M059J (cell line): ENCODE data around the gene DTX3. TPM values are rescaled to one million over a fixed set of nuclear protein-coding genes. Genes with fewer than 3 reads are reported as not detected.
"Not testable (repeated sequence)": the region's sequence is repeated elsewhere in the genome, so short reads cannot be mapped to it uniquely, and the experiment has no call there.

Source experiments
- DNase-seq: peaks from one replicate; pipeline ENCODE4 v3.0.0-alpha.2; 2012; ENCODE audit warnings: low read depth
- total RNA-seq: library from RNA; depleted of rRNA; stranded (reverse); fragments of >200 nt; shearing (Covaris generic); gene quantifications from 2 replicates; pipeline ENCODE4 v1.2.3, GENCODE V29; 2014; rRNA removed

DTX3 gene, protein sequence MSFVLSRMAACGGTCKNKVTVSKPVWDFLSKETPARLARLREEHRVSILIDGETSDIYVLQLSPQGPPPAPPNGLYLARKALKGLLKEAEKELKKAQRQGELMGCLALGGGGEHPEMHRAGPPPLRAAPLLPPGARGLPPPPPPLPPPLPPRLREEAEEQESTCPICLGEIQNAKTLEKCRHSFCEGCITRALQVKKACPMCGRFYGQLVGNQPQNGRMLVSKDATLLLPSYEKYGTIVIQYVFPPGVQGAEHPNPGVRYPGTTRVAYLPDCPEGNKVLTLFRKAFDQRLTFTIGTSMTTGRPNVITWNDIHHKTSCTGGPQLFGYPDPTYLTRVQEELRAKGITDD
- total RNA-seq = 20.1 and 21.4 TPM in 2 replicates

DNA sequence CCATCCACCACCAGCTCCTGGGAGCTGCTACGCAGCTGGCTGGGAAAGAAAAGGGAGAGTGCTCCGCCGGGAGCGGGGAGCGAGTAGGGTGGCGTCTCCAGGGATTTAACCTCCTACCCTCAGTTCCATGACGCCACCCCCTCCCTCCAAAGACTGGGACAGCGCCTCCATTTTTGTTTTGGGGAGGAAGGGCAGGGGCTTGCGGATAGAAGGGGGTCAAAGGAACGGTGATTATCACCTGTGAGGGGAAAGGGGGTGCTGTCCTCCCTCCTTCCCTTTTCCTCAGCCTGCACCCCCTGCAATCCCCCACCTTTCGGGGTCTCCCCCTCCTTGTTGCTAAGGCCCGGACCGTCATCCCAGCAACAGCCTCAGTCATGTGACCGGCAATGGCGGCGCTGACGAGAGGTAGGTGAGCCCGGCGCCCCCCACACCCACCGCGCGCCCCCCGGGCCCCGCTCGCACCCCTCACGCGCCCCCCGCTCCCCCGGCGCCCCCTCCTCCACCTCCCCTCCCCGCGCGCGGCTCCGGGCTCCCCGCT is at the start of gene DTX3:
TSS of gene DTX3 (plus strand) at position 371 of the 538 bp plus-strand sequence. CDS start 1,694 bp downstream, outside the sequence.
- peak; percentile 46 for DNase-seq

GRCh38 chr12:57554897-57555296 is 49.7 kb upstream of the DTX3 start:
- no peak for DNase-seq

DNA sequence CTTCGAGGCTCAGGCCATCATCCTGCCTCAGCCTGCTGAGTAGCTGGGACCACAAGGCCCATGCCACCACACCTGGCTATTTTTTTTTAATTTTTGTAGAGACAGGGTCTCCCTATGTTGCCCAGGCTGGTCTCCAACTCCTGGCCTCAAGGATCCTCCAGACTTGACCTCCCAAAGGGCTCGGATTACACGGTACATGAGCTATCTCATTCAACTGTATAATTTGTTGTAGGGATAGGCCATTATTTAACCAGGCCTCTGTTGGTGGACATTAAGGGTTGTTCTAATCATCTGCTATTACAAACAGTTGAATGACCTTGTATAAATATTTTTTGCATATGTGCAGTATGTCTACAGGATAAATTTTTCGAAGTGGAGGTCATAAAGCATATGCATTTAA is 45.8 kb upstream of the DTX3 start:
- no peak for DNase-seq

- DNase-seq = no peak
Observed at GRCh38 chr12:57560516-57560915, 44.1 kb upstream of the DTX3 start.

DNA sequence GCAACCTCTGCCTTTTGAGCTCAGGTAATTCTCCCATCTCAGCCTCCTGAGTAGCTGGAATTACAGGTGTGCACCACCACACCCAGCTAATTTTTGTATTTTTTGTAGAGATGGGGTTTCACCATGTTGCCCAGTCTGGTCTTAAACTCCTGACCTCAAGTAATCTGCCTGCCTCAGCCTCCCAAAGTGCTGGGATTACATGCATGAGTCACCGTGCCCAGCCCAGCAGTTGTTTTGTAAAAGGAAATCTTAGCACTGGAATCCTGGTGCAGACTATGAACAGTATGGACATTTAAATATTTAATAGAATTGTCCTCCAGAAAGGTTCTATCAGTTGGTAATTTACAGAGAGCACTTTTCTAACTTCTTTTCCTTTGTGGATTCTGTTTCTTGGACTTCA is 43.5 kb upstream of the DTX3 start:
- peak; percentile 26 for DNase-seq

- no peak for DNase-seq
Observed at GRCh38 chr12:57563358-57563757, 41.3 kb upstream of the DTX3 start.

- no peak for DNase-seq
Observed at GRCh38 chr12:57564178-57564740, 40.4 kb upstream of the DTX3 start.

DNA sequence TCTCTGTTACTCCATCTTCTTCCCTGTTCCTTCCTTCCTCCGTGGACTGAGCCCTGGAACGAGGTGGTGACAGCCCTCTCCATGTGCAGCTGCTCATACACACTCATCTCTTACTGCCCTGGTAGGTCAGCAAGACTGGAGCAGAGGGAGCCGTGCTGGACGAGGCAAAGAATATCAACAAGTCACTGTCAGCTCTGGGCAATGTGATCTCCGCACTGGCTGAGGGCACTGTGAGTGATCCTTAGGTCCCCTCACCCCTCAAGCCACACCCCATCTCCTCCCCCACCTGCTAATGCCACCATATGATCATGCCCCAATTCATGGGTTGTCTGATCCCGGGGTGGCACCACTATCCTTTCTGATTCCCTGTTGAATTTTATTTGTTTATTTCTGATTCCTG is 35.8 kb upstream of the DTX3 start:
- no peak for DNase-seq

DNA sequence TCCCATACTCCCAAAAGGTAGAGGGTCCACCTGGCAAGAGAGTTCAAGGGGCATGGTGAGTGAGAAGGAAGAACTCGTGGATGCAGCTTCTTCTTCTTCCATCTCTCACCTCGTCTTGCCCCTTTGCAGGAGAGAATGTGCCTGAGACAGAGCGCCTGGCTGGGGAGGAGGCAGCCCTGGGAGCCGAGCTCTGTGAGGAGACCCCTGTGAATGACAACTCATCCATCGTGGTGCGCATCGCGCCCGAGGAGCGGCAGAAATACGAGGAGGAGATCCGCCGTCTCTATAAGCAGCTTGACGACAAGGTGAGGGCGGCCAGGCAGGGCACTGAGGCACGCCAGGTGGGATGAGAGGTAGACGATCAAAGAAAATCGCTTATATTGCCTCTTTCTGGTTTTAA is 34.8 kb upstream of the DTX3 start:
- DNase-seq = no peak

- DNase-seq = not testable (repeated sequence)
Observed at GRCh38 chr12:57570438-57570837, 34.2 kb upstream of the DTX3 start.

GRCh38 chr12:57571926-57572762 is 32.5 kb upstream of the DTX3 start:
- no peak for DNase-seq

DNA sequence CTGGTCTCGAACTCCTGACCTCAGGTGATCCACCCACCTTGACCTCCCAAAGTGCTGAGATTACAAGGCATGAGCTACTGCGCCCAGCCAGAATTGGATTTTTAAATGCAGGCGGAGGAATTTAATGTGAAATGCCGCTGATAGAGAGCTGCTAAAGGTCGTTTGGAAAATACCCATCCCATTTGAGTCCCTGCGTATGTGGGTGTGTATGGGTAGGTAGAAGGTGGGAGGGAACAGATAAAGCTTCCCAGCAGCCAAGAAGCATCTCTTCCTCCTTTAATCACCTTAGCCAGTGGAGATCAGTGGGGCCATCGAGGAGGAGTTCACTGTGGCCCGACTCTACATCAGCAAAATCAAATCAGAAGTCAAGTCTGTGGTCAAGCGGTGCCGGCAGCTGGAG is 29.8 kb upstream of the DTX3 start:
- no peak for DNase-seq

DNA sequence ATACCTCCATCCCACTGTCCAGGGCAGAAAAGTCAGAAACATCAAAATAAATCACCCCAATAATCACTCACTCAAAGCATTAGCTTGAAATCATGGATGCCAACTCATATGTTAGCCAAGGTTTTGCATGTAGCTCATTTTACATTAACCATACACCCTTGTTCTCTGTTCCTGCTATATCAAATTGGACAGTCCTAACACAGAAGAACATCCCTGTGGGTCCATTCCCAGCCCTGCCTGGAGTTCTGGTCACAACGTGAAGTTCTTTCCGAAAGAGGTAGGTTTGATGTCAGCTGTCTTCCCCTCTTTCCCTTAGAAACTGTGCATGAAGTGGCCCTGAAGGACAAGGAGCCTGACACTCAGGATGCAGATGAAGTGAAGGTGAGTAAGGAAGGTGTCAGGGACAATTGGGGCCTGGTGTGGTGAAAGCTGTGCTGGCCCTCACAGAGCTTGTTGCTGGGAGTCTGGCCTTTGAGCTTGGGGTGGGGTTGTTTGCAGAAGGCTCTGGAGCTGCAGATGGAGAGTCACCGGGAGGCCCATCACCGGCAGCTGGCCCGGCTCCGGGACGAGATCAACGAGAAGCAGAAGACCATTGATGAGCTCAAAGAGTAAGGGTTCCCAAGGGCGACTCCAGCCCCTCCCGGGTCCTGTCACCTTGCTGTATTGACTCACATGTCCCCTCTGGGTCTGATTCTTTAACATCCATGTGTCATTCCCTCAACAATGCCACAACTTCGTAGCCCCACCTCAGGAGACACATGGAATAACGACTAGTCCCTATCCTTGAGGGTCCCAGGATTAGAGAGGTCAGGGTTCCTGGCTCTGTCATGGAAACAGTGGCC is 28.6 kb upstream of the DTX3 start:
- no peak for DNase-seq

- peak; percentile 34 for DNase-seq
Observed at GRCh38 chr12:57576613-57577160, 27.9 kb upstream of the DTX3 start.

- no peak for DNase-seq
Observed at GRCh38 chr12:57577981-57578758, 26.5 kb upstream of the DTX3 start.

DNA sequence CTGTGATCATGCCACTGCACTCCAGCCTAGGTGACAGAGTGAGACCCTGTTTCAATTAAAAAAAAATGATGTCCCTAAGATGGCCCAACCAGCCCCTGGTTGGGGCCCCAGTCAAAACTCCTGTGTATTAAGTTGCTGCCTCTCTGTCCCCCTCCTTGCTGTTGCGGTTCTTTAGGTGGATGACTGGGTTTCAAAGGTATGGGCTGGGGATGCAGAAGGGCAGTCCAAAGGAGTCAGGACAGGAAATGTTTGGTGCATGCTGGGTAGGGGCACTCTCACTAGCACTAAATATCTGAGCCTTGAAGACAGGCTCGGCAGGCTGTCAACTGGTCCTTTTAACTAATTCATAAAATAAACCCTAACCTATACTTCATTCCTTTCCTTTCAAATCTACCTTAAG is 25.6 kb upstream of the DTX3 start:
- no peak for DNase-seq

DNA sequence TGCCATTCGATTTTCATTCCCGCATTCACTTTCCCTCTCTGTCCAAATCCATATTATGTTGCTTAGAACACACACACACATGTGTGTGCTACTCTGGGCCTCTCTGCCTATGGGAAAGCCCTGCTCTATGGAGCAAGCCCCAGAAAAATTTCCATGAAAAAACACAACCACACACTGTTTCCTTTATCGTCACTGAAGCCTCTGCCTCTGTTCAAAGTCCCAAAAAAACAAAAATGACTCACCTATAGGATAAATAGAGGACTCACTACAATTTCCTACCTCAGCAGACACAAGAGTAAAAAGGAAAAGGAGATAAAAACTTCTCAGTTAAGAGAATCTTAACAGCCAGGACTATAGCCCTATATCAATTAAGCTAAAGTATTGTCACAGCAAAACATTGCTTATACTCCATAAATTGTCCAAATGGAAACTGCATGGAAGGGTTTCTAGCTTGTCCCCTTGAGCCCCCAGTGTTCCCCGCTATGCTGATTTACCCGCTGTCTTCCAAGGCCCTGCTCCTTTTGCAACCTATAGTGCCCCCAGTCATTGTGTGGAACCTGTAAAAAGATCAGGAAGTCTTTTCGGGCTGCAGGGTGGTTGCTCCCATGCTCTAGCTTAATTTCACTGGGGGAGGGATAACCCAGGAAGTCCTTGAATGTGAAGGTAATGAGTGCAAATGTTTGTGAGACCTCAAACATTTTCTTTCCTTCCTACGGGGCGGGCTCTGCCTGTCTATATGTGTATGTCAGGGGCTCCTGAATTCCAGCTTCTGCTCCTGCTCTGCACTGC is 24.8 kb upstream of the DTX3 start:
- no peak for DNase-seq

- DNase-seq = no peak
Observed at GRCh38 chr12:57580466-57580795, 24.2 kb upstream of the DTX3 start.

- DNase-seq = no peak
Observed at GRCh38 chr12:57581802-57582201, 22.8 kb upstream of the DTX3 start.

DNA sequence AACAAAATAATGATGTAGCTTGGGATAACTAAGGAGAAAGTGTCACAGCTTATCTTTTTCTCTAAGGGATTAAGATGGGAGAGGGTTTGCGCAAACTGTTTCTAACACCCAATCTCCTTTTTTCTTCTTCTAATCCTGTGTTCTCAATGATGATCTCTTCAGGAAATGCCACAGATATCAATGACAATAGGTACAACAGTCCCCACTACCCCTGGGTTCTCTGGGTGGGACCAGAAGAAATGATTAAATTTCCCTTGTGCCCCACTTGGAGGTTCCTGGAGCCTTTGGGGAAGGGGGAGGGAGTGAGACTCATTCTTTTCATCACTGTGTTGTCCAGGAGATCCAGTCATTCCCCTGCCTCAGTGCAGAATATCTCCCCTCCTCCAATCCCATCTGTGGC is 22.2 kb upstream of the DTX3 start:
- DNase-seq = no peak
